Fibroblast of pulmonary artery (primary cell): Measurements from ENCODE around the gene HTRA3.

Experiments used
- DNase-seq: peaks from one replicate; pipeline ENCODE4 v3.0.0-alpha.2; 2010; ENCODE audit warnings: low read depth
- H3K4me3 ChIP-seq: replicated peaks from 2 replicates; pipeline ENCODE4 v1.5.1; 2011; ENCODE audit warnings: low read depth, mild to moderate bottlenecking, control low read depth, low read length, moderate library complexity
- TF ChIP-seq, protein P1 (sequence below): IDR thresholded peaks from 2 replicates; pipeline ENCODE4 v1.5.1; 2011; ENCODE audit warnings: mild to moderate bottlenecking, control low read depth, low read length, inconsistent platforms; ENCODE audit errors: missing control alignments

HTRA3 gene

DNA sequence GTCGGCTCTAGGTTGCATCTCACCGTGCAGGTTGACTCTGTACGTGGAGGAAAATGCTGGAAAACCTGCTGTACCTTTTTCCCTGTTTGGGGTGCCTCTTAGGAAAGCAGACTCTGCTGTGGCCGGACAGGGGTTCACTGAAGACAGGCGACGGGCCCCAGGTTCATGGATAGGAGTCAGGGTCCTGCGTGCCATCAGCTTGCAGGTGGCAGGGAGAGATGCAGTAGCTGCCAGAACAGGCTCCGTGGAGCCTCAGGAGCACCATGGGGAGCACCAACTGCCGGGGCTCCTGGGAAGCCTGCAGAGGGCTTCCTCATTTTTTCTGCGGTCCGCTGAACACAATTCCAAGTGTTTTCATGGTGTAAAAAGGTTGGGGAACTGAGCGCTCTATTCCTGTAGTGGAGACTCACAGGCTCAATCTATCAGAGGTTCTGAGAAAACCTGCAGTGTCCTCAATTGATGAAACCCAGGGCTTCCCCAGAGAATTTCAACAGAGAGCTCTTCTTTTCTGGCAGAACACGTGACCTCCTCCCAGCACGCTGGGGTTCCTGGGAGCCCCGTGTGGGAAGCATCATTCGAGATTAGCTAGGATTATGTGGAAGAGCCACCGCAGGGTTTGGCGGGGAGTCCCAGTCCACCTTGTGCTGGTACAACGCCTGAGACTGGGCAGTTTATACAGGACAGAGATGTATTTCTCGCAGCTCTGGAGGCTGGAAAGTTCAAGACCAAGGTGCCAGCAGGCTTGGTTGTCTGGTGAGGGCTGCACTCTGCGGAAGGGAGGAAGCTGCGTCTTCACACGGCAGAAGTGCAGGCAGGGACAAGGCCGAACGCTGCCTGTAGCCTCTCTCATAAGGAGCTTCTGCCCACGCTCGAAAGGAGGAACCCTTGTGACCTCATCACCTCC lies 1.6 kb downstream of the HTRA3 start:
- H3K4me3 ChIP-seq = peak overlapping the region; percentile 44
- TF ChIP-seq, protein P1, sequence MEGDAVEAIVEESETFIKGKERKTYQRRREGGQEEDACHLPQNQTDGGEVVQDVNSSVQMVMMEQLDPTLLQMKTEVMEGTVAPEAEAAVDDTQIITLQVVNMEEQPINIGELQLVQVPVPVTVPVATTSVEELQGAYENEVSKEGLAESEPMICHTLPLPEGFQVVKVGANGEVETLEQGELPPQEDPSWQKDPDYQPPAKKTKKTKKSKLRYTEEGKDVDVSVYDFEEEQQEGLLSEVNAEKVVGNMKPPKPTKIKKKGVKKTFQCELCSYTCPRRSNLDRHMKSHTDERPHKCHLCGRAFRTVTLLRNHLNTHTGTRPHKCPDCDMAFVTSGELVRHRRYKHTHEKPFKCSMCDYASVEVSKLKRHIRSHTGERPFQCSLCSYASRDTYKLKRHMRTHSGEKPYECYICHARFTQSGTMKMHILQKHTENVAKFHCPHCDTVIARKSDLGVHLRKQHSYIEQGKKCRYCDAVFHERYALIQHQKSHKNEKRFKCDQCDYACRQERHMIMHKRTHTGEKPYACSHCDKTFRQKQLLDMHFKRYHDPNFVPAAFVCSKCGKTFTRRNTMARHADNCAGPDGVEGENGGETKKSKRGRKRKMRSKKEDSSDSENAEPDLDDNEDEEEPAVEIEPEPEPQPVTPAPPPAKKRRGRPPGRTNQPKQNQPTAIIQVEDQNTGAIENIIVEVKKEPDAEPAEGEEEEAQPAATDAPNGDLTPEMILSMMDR = no peak
- no peak for DNase-seq

DNA sequence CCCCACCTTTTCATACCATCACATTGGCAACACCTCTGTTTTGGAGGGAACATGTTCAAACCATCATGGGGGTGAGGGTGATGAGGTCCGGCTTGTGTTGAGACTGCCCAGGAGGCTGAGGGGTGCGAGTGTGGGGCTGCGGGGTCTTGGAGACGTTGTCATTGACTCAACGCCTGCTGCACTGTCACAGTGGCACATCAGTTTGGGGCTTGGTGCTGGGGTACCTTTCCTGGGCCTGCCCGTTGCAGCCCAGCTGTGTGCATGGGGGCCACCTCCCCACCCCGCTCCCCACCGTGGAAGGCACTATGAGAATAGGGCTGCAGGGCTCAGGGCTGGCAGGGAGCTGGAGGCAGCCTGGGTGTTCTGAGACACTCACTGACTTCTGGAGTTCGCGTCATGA lies 2.3 kb downstream of the HTRA3 start:
- no peak for DNase-seq
- TF ChIP-seq, protein P1 = no peak
- no peak overlapping the region for H3K4me3 ChIP-seq

DNA sequence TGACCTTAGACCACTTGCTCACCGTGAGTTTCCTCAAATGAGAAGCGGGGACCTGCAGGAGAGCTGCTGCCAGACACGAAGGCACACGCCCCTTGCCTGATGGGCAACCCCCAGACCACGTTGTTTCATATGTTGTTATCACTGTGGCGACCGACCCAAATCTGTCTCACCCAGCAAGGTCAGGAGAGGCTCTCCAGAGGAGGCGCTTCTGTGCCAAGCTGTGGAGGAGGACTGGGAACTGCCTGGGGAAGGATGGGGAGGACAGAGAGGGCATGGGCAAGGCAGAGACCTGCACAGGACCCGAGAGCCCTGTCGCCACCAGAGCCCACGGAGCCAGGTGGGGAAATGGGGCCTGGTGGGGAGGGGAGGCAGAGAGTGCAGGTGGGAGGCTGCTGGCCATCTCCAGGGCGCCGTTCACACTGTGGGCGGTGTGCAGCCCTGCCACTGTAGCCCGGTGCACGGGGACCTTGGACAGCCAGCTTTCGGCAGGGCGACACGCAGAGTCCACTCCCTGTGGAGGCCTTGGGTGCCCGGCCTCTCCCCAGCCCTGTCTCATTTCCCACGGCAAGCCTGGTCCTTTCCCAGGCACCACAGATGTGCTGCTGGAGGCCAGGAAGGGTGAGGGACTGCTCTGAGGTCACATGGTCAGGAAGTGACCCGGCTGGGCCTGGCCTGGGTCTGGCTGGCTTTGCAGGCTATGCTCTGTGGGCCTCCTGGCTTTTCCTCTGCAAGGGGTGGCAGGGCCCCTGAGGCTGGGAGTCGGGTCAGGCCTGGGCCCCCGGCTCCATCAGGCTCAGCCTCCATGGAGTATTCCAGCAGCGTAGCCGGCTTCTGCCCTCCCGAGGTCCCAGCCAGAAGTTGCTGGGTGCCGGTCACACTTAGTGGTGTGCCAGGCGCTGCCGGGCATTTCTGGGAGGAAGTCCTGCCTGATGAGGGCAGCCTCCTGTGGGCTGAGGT lies 3.2 kb downstream of the HTRA3 start:
- TF ChIP-seq, protein P1 = no peak
- DNase-seq = peak; percentile 51
- no peak overlapping the region for H3K4me3 ChIP-seq

DNA sequence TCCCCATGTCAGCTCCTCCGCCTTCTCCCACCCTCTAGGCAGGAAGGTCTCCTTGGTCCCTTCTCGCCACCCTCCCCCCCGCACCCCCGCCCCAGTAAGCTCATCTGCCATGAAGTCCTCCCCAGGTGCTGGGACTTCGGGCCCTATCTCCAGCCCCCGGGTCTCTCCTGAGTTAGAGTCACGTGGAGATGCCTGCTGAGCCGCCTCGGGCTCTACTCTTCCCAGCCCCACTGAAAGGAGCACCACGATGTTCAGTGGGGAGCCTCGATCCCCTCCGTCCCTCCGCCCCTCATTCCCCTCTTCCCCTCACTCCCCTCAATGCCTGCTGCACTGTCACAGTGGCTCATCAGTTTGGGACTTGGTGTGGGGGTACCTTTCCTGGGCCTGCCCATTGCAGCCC lies 3.9 kb downstream of the HTRA3 start:
- no peak for DNase-seq
- TF ChIP-seq, protein P1 = no peak
- H3K4me3 ChIP-seq = no peak overlapping the region

DNA sequence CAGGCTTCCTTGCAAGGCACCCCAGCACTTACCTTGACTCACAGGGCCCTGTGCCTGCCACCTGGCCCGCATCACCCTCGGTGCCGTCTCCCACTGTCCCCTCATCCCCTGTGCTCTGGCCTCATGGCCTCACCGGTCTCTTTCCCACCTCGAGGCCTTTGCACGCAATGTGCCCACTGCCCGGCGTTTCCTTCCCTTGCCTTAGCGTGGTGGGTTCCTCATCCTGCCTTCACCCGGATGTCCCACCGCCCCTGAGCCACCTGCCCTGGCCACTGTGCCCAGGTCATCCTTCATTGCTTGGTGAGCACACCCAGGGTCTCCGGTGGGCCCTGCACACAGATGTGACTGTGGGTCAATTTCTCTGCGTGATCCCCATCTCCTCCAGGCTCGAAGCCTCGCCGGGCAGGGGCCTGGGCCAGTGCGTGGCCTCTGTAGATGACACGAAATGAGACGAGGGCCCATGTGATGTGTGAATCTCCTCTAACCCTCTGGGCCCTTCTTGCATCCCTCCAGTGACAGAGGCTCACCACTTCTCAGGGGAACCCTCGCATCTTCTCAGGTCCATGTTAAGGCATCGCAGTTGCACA lies 4.6 kb downstream of the HTRA3 start:
- DNase-seq = no peak

More for the DNA sequence above, 4.6 kb downstream of the HTRA3 start:
- no peak overlapping the region for H3K4me3 ChIP-seq
- TF ChIP-seq, protein P1 = no peak
